WTC11 (cell line): ENCODE results near the gene PLEKHH1.

Experiments used
- CREB1 ChIP-seq: sonication (generic); formaldehyde crosslinking; IDR thresholded peaks from 2 replicates; pipeline ENCODE4 v1.8.0; 2023; ENCODE audit warnings: mild to moderate bottlenecking, missing genetic modification reagents
- E2F4 ChIP-seq: sonication (generic); formaldehyde crosslinking; IDR thresholded peaks from 2 replicates; pipeline ENCODE4 v1.8.1; 2022; ENCODE audit warnings: low read depth, mild to moderate bottlenecking, moderate library complexity, missing genetic modification reagents, borderline replicate concordance

- TF ChIP-seq CREB1 (CRISPR knock-in tag), result no peak
- TF ChIP-seq E2F4 (CRISPR knock-in tag), result no peak
These were observed 6.2 kb upstream of the PLEKHH1 start for GRCh38 chr14:67526676-67527459.
